ENCODE measurements around the gene TAB2.

The TAB2 gene

DNA sequence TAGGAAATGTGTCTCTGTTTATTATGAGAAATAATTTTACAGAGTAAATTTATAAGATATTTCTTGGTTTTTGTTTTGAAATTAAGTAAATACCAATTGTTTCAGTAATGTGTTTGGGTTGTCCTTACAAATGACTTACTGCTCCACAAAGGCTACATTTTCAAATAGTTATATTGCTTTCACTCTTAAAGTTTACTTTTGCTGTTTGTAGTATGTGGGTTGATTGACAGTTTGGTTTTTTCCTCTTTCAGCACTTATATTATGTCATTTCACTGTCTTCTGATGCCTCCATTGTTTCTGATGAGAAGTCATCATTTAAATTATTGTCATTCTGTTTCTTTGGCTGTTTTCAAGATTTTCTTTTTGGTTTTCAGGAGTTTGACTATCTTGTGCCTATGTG is 47.7 kb downstream of the TAB2 start:
- in situ Hi-C loops (cut with MboI; ENCODE audit: low sequenced_read_pairs) = no loop called here

DNA sequence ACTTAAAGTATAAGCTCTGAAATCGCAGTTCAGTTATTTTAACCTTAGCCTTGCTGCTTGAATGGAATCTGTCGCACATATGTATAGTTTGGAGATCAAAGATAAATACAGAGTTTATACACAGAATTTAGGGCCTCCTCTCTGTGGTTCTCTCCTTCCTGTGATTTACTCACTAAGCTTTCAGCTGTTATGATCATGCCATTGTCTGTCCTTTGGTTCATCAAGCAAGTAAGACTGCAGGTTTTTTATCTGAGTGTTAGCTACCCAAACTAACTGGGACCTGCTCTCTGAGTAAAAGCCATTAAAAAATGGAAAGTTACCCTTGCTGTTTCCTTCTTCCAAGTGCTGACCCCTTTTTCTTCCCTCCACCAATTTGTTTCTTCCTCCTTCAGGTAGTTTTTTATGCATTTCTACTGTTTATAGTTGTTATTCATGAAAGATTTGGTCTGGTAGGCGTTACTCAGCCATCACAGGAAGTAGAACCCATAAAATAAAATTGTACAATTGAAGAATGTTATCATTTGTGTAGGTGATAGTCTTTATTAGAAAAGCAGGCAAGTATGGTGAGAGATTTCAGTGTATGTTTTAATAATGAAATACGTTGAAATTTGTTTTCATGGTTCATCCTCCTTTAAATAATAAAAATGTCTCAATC is 48.9 kb downstream of the TAB2 start:
- in situ Hi-C loops (cut with MboI; ENCODE audit: low sequenced_read_pairs) = no loop called here

- in situ Hi-C loops (cut with MboI; ENCODE audit: low sequenced_read_pairs) = no loop called here
Measured at GRCh38 chr6:149368065-149368464, 50.6 kb downstream of the TAB2 start.

DNA sequence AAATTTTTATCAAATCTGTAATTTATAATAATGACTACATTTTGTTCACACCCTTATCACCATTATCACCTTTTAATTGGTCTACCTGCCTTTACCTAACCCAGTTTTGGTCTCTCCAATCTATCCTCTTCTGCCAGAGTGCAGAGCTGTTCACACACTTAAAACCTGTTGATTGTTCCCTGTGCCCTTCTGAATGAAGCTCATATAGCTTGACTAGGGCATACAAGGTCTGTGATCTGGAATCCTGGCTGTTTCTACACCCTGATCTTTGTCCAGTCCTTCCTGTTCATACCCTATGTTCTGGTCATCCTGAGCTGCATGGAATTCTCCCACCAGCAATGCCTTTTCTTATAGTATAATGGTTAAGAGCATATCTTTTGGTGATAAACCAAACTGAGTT is 53.6 kb downstream of the TAB2 start:
- in situ Hi-C loops (cut with MboI; ENCODE audit: low sequenced_read_pairs) = no loop called here

DNA sequence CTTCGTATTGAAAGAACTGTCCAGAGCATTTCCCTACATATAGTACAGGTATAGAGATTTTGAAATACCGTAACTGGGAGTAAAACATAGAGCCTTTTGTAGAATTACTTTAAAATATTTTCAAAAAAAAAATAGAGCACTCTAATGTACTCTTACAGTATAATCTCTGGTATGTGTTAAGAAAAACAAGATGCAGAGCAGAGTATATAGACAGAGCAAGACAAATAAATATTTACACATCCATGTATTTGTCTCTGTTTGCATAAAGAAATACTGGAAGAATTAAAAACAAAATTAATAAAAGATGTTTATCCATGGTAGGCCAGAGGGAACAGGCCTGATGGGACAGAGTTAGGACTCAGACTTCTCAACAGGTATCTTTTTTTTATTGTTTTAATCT is 54.5 kb downstream of the TAB2 start:
- in situ Hi-C loops (cut with MboI; ENCODE audit: low sequenced_read_pairs) = no loop called here

DNA sequence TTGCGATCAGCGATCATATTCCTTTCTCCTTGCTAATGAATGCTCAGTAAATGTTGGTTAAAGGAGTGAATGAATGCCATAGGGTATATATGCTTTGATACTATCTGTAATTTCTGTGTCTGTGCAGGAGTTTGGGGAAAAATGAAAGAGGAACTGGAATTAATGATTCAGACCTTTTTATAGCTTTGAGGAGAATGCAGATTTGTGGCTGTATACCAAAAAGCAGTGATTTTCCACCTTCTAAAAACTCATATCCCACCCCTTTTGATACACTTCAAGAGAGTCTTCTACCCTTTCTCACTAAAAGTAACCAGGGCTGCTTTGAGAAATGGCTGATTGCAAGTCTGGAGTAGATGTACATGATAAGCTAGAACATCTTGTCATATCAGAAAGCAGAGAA is 56.0 kb downstream of the TAB2 start:
- in situ Hi-C loops (cut with MboI; ENCODE audit: low sequenced_read_pairs) = no loop called here

DNA sequence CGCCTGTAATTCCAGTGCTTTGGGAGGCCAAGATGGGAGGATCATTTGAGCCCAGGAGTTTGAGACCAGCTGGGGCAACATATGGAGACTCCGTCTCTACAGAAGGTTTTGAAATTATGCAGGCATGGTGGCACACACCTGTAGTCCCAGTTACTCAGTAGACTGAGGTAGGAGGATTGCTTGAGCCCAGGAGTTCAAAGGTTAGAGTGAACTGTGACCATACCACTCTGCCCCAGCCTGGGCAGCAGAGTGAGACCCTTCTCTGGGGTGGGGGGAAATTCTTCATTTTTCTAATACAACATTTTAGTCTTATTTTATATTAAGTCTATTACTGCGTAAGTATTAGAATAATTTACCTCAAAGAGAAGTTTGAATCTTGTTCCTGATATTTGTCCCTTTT is 62.5 kb downstream of the TAB2 start:
- in situ Hi-C loops (cut with MboI; ENCODE audit: low sequenced_read_pairs) = no loop called here

- in situ Hi-C loops (cut with MboI; ENCODE audit: low sequenced_read_pairs) = no loop called here
Measured at GRCh38 chr6:149380523-149380922, 63.0 kb downstream of the TAB2 start.

GRCh38 chr6:149383371-149383770 is 65.9 kb downstream of the TAB2 start:
- in situ Hi-C loops (cut with MboI; ENCODE audit: low sequenced_read_pairs) = no loop called here

- in situ Hi-C loops (cut with MboI; ENCODE audit: low sequenced_read_pairs) = no loop called here
Measured at GRCh38 chr6:149384464-149384863, 67.0 kb downstream of the TAB2 start.

DNA sequence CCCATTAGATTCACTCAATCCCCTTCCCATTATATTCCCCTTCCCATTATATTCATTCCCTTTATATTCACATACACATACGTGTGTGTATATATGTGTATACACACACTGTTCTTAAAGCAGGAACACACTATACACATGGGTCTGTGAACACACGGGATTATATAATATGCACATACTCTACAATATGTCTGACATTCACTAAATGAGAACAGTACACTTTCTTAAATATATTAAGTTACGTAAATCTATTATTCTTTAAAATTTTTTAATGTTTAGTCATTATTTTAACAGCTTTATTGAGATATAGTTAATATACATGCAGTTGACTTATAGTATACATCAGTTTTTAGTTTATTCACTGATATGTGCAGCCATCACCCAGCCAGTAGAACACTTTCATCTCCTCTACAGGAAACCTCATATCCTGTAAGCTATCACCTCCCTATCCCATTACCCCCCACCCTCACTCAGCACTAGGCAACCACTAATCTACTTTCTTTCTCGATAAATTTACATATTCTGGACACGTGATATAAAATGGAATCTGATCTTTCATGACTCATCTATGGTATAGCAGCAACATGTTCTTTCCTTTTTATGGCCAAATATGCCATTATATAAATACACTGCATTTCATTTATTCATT is 68.6 kb downstream of the TAB2 start:
- in situ Hi-C loops (cut with MboI; ENCODE audit: low sequenced_read_pairs) = no loop called here

DNA sequence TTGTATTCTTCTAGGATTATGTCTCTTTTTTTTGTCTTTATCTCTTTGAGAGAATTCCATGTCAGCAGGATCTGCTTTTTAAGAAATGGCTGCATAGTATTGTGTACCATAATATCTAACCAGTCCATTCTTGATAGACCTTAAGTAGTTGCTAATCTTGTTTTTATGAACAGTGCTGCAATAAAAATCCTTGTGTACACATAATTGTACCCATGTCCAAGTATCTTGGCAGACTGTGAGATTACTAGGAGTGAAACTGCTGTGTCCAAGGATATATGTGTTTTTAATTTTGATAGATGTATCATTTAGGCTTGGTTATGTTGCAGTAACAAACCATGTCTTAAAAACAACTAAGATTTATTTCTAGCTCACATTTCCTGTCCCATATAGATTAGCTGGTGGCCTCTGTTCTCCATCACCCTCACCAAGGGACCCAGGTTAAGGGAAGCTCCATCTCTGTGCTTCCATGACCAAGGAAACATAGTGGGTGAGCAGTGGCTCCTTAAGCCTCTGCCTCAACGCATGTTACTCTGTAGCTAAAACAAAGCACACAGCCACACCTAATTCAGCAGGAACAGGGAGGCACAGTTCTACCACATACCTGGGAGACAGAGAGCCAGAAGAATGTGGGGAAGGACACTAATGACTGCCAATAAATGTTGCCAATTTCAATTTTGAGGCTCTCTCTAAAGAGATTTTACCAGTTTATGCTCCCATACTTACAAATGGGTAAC is 70.4 kb downstream of the TAB2 start:
- in situ Hi-C loops (cut with MboI; ENCODE audit: low sequenced_read_pairs) = no loop called here

GRCh38 chr6:149389509-149390297 is 72.2 kb downstream of the TAB2 start:
- in situ Hi-C loops (cut with MboI; ENCODE audit: low sequenced_read_pairs) = no loop called here

- in situ Hi-C loops (cut with MboI; ENCODE audit: low sequenced_read_pairs) = no loop called here
Measured at GRCh38 chr6:149392093-149392492, 74.6 kb downstream of the TAB2 start.

DNA sequence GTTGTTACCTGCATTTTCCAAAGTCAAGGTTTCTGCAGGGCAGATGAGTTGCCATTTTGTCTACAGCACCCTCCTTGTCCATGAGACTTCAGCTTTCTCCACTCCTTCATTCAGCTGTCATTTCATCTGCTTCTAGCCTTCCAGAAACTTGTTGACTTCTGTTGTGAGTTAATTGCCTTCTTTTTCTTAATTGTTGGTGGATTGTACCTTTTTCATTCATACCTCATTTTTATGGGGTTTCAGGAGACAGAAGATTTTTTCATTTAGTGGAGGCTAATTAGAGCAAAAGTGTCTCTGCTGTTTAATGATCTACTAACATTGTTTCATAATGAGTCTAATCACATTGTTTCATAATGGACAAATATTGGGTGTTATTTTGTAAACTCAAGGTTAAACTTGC is 75.0 kb downstream of the TAB2 start:
- in situ Hi-C loops (cut with MboI; ENCODE audit: low sequenced_read_pairs) = no loop called here

DNA sequence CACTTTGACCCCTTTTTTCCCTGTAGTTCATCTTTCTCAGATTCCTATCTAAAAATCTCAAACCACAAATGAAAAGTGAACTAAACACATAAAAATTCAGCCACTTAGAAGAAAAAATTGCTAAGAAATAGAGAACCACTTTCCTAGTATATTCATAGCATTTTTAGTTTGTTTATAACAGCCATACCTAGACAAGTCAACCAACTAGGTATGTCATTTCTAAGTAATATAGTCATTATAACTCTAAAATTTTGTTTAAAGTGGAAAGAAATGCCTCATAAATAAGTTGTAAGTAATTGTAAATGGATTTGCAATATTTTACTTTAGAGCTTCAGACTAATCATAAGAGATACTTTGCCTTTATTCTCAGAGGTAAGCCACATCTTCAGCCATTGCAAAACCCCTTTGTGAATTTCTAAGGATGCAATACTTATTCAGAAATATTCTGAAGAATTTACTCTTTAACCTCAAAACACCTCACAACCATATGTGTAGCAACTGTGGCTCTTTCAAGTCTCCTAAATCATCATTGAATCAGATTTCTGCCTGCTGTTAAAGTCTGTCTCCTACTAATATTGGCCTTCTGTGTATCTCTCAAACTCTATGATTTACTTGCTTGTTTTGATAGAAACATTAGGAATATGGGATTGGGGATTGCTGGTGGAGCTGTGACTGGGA is 75.6 kb downstream of the TAB2 start:
- in situ Hi-C loops (cut with MboI; ENCODE audit: low sequenced_read_pairs) = no loop called here

GRCh38 chr6:149395185-149395584 is 77.7 kb downstream of the TAB2 start:
- in situ Hi-C loops (cut with MboI; ENCODE audit: low sequenced_read_pairs) = no loop called here

- in situ Hi-C loops (cut with MboI; ENCODE audit: low sequenced_read_pairs) = no loop called here
Measured at GRCh38 chr6:149397384-149397783, 79.9 kb downstream of the TAB2 start.

GRCh38 chr6:149400050-149400449 is 82.5 kb downstream of the TAB2 start, which contains the start of gene SUMO4:
Gene SUMO4, plus strand, starts transcription at chr6:149400262. Its CDS starts 130 bp downstream, at chr6:149400392.
- in situ Hi-C loops (cut with MboI; ENCODE audit: low sequenced_read_pairs) = no loop called here

GRCh38 chr6:149403534-149403933 is 86.0 kb downstream of the TAB2 start:
- in situ Hi-C loops (cut with MboI; ENCODE audit: low sequenced_read_pairs) = no loop called here

All from HL-60/S4 treated with retinoic acid at 250 ng/mL for 4 days and 3 days (cell line).